H1 (cell line): ENCODE results near the gene DLK1. TPM values are rescaled to one million over a fixed set of nuclear protein-coding genes. Genes with fewer than 3 reads are reported as not detected.

ENCODE experiments used
- CTCF ChIA-PET: fragments of 300-600 bp; sonication (Branson Sonifier 250); formaldehyde crosslinking; loops from one replicate; lab custom pipeline; 2021; ENCODE audit not compliant: partially characterized antibody; lab: Charles Lee
- POLR2A ChIA-PET: fragments of 300-600 bp; sonication (Branson Sonifier 250); formaldehyde crosslinking; loops from one replicate; lab custom pipeline; 2021; ENCODE audit warnings: inconsistent platforms; ENCODE audit not compliant: partially characterized antibody; lab: Charles Lee
- DNase-seq, 2 experiments: peaks; one replicate each; pipeline versions ENCODE4 v3.0.0 to v3.0.0-alpha.2; 2010 to 2022; ENCODE audit warnings: low spot score in 2 of 2, low read depth in 1 of 2, mixed read lengths in 1 of 2
- FAIRE-seq: peaks from 2 replicates; lab custom pipeline; 2011; peaks lifted over from hg19 to GRCh38; lab: Jason Lieb, UNC
- H2AFZ ChIP-seq: 2 replicates; pipeline ENCODE4 v1.8.1; 2012; ENCODE audit warnings: low read length, inconsistent platforms
- H2AK5ac ChIP-seq: 2 replicates; pipeline ENCODE4 v1.6.1; 2013; ENCODE audit warnings: low read depth, low read length
- H2BK120ac ChIP-seq: replicated peaks from 2 replicates; pipeline ENCODE3; 2013; ENCODE audit warnings: low read depth, low read length, inconsistent platforms
- H2BK12ac ChIP-seq: 2 replicates; pipeline ENCODE4 v1.6.1; 2013; ENCODE audit warnings: low read depth, low read length
- H2BK15ac ChIP-seq: 2 replicates; pipeline ENCODE4 v1.6.1; 2013; ENCODE audit warnings: low read length
- H2BK20ac ChIP-seq: 2 replicates; pipeline ENCODE4 v1.6.1; 2013; ENCODE audit warnings: low read length
- H2BK5ac ChIP-seq: 2 replicates; pipeline ENCODE4 v1.6.1; 2013; ENCODE audit warnings: low read depth, low read length
- H3K14ac ChIP-seq: 2 replicates; pipeline ENCODE4 v1.6.1; 2013; ENCODE audit warnings: inconsistent platforms; ENCODE audit not compliant: insufficient read length
- H3K18ac ChIP-seq: 2 replicates; pipeline ENCODE4 v1.6.1; 2013; ENCODE audit warnings: low read length; ENCODE audit errors: extremely low read depth
- H3K23ac ChIP-seq: 2 replicates; pipeline ENCODE4 v1.6.1; 2013; ENCODE audit warnings: inconsistent platforms; ENCODE audit not compliant: insufficient read length
- H3K23me2 ChIP-seq: 2 replicates; pipeline ENCODE4 v1.6.1; 2013; ENCODE audit warnings: low read depth, low read length
- H3K27ac ChIP-seq: 2 replicates; pipeline ENCODE4 v1.6.1; 2011; ENCODE audit warnings: low read depth, low read length, inconsistent platforms
- H3K27me3 ChIP-seq, 4 experiments: replicated peaks in 1 of 4; 1 replicate in 1 of 4; 2 replicates in 3 of 4; pipeline versions ENCODE4 v1.6.1 to v1.8.1; 2011 to 2013; ENCODE audit warnings: low read length in 3 of 4, mild to moderate bottlenecking in 3 of 4, inconsistent platforms in 2 of 4, mixed read lengths in 2 of 4, moderate library complexity in 1 of 4; ENCODE audit not compliant: control insufficient read depth in 3 of 4, insufficient read depth in 3 of 4; ENCODE audit errors: extremely low read depth in 1 of 4
- H3K36me3 ChIP-seq, 4 experiments: 2 replicates each; pipeline versions ENCODE4 v1.6.1 to v1.8.1; 2011 to 2013; ENCODE audit warnings: mild to moderate bottlenecking in 4 of 4, low read length in 3 of 4, moderate library complexity in 2 of 4, control low read depth in 1 of 4, inconsistent platforms in 1 of 4; ENCODE audit not compliant: insufficient read depth in 4 of 4, control insufficient read depth in 2 of 4
- H3K4ac ChIP-seq: replicated peaks from 2 replicates; pipeline ENCODE3; 2013; ENCODE audit warnings: low read length, low read depth, mixed read lengths, inconsistent platforms; ENCODE audit not compliant: insufficient read length
- H3K4me1 ChIP-seq, 4 experiments: replicated peaks in 1 of 4; 1 replicate in 1 of 4; 2 replicates in 3 of 4; pipeline versions ENCODE4 v1.6.1 to v1.8.1; 2011 to 2013; ENCODE audit warnings: low read length in 3 of 4, inconsistent platforms in 2 of 4, mixed read lengths in 1 of 4; ENCODE audit not compliant: insufficient read depth in 4 of 4, control insufficient read depth in 3 of 4
- H3K4me2 ChIP-seq, 2 experiments: 2 replicates each; pipeline versions ENCODE4 v1.6.1 to v1.8.1; 2011 to 2013; ENCODE audit warnings: low read depth in 2 of 2, low read length in 2 of 2, control low read depth in 1 of 2, inconsistent platforms in 1 of 2, mild to moderate bottlenecking in 1 of 2; ENCODE audit not compliant: insufficient read depth in 1 of 2
- H3K4me3 ChIP-seq, 4 experiments: fragments of 200-600, 300-600 bp in 1 of 4; sonication (generic), shearing (Covaris generic), sonication (Bioruptor Twin) in 1 of 4; 2 replicates each; pipeline versions ENCODE4 v1.5.1 to v1.8.1; 2011 to 2016; ENCODE audit warnings: low read length in 4 of 4, low read depth in 3 of 4, control low read depth in 2 of 4, inconsistent platforms in 2 of 4, mild to moderate bottlenecking in 2 of 4, mixed read lengths in 1 of 4, moderate library complexity in 1 of 4; ENCODE audit not compliant: insufficient read depth in 2 of 4; ENCODE audit errors: extremely low read depth in 1 of 4
- H3K56ac ChIP-seq: replicated peaks from 2 replicates; pipeline ENCODE3; 2013; ENCODE audit warnings: low read depth, mild to moderate bottlenecking, mixed read lengths, low read length, inconsistent platforms; ENCODE audit not compliant: insufficient read length
- H3K79me1 ChIP-seq: 2 replicates; pipeline ENCODE4 v1.6.1; 2013; ENCODE audit warnings: low read depth, low read length, control low read depth
- H3K79me2 ChIP-seq, 2 experiments: 2 replicates each; pipeline versions ENCODE4 v1.6.1 to v1.8.1; 2012 to 2013; ENCODE audit warnings: low read length in 2 of 2, mild to moderate bottlenecking in 2 of 2, inconsistent platforms in 1 of 2; ENCODE audit not compliant: insufficient read depth in 2 of 2, control insufficient read depth in 1 of 2
- H3K9ac ChIP-seq, 4 experiments: replicated peaks in 1 of 4; 1 replicate in 1 of 4; 2 replicates in 3 of 4; pipeline versions ENCODE4 v1.6.1 to v1.8.1; 2011 to 2013; ENCODE audit warnings: low read depth in 3 of 4, low read length in 3 of 4, control low read depth in 2 of 4, mild to moderate bottlenecking in 2 of 4, moderate library complexity in 2 of 4, inconsistent platforms in 1 of 4; ENCODE audit errors: extremely low read depth in 1 of 4
- H3K9me3 ChIP-seq, 2 experiments: 2 replicates each; pipeline versions ENCODE4 v1.6.1 to v1.8.1; 2012 to 2013; ENCODE audit warnings: mild to moderate bottlenecking in 2 of 2, moderate library complexity in 2 of 2, control low read depth in 1 of 2, inconsistent platforms in 1 of 2, low read depth in 1 of 2, low read length in 1 of 2, mixed read lengths in 1 of 2; ENCODE audit not compliant: insufficient read depth in 2 of 2
- H4K20me1 ChIP-seq, 2 experiments: replicated peaks in 1 of 2; 2 replicates each; pipeline versions ENCODE3 to v1.8.1; 2011 to 2013; ENCODE audit warnings: inconsistent platforms in 2 of 2, low read length in 2 of 2, mild to moderate bottlenecking in 1 of 2; ENCODE audit not compliant: insufficient read depth in 2 of 2, control insufficient read depth in 1 of 2
- H4K5ac ChIP-seq: 2 replicates; pipeline ENCODE4 v1.6.1; 2013; ENCODE audit warnings: low read length, low read depth, mixed read lengths, inconsistent platforms; ENCODE audit not compliant: insufficient read length
- H4K8ac ChIP-seq: 2 replicates; pipeline ENCODE4 v1.8.0; 2013; ENCODE audit warnings: mild to moderate bottlenecking, moderate library complexity, low read length, inconsistent platforms; ENCODE audit not compliant: insufficient read depth; ENCODE audit errors: extremely low read depth
- H4K91ac ChIP-seq: replicated peaks from 2 replicates; pipeline ENCODE3; 2013; ENCODE audit warnings: low read length, mixed read lengths, inconsistent platforms; ENCODE audit not compliant: insufficient read length
- CTBP2 ChIP-seq: IDR thresholded peaks from 2 replicates; pipeline ENCODE4 v1.7.0; 2011; ENCODE audit warnings: borderline replicate concordance, mild to moderate bottlenecking, moderate library complexity, mixed read lengths, low read length; ENCODE audit not compliant: insufficient read depth, insufficient read length
- GABPA ChIP-seq: IDR thresholded peaks from 2 replicates; pipeline ENCODE4 v1.6.1; 2011; ENCODE audit warnings: mild to moderate bottlenecking, low read length, moderate library complexity, borderline replicate concordance; ENCODE audit not compliant: insufficient read depth
- WGBS, 2 experiments: shearing (Covaris generic) in 1 of 2; methylation state at CpG; one replicate each; pipeline versions ENCODE4 v1.1.6 to v1.1.7; 2013 to 2015; ENCODE audit warnings: low lambda C conversion rate in 2 of 2, mixed read lengths in 2 of 2, inconsistent platforms in 1 of 2, low coverage in 1 of 2, missing lambda C conversion rate in 1 of 2; ENCODE audit not compliant: insufficient replicate concordance in 2 of 2, insufficient coverage in 1 of 2, insufficient read length in 1 of 2; ENCODE audit errors: extremely low coverage in 1 of 2, missing lambda C conversion rate in 1 of 2; 5-methylcytosine and 5-hydroxymethylcytosine counted together
- polyA plus RNA-seq, 7 experiments: library from polyadenylated mRNA; depleted of rRNA in 3 of 7; stranded (reverse) in 5 of 7; unstranded in 2 of 7; fragments of >200 nt in 5 of 7; fragments of 200-250 nt in 2 of 7; gene quantifications; 1 replicate in 5 of 7; 2 replicates in 1 of 7; 4 replicates in 1 of 7; pipeline versions ENCODE4 v1.2.1 to v1.2.3, GENCODE V29; 2011 to 2013; ENCODE audit warnings: missing spikeins in 2 of 7, mixed read lengths in 2 of 7
- total RNA-seq: library from RNA; stranded (reverse); fragmentation: NEBNext Ultra II Directional; extraction: Animal tissue kit (Norgen Biotek cat#: 25700); gene quantifications from 2 replicates; pipeline ENCODE4 v1.2.1, GENCODE V29; 2021

DLK1 gene
- total and polyA plus RNA-seq, 2 of the 8 experiments (the other 6 are each of a cell fraction or from before 2014, with no cell fraction given) = 1.3 to 2.4 TPM

DNA sequence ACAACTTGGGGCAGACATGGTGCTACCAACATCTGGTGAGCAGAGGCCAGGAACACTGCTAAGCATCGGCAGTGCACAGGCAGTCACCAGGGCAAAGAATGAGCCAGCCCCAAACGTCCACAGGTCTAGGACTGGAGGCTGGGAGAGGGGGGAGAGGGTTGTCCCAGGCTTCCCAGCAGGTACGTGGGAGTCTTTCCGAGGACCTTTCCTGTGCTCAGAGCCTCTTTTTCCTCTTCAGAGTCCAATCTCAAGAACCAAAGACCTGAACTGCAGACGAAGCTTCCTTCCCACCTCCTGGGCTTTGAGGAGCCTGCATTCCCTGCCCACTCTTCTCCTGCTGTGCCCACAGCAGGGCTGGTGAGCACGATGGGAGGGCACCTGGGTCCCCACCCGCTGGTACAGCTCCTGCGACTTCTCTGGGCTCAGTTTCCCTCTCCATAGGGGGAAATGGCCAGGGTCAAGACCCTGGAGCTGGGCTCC lies 48.7 kb downstream of the DLK1 start:
- 87% methylated on average over 7 of the region's 8 CpGs; no CpG with 5 or more reads in 1 of the 2 experiments for WGBS, 2 experiments
- Histone ChIP-seq H2BK120ac (no peak overlapping the region), H3K36me3 (no peaks in the 10 kb centered on the region), H4K20me1 (no peaks in the 10 kb centered on the region), H4K8ac (no peak overlapping the region), H3K4ac (no peak overlapping the region), H2BK5ac (no peak overlapping the region), H3K79me1 (no peaks in the 10 kb centered on the region), H3K4me3 (no peak overlapping the region), H4K91ac (no peak overlapping the region), H3K9ac (no peak overlapping the region), H3K27me3 (no peaks in the 10 kb centered on the region; a peak in 1 of 7 replicates), H3K23ac (no peak overlapping the region), H3K27ac (no peak overlapping the region), H2AFZ (no peak overlapping the region), H3K56ac (no peak overlapping the region), H2BK12ac (no peak overlapping the region), H3K23me2 (no peaks in the 10 kb centered on the region), H2BK15ac (no peak overlapping the region), H3K14ac (no peak overlapping the region), H4K5ac (no peak overlapping the region), H3K9me3 (peaks cover 6 to 7% of the 10 kb centered on the region in 2 experiments; a peak in 2 of 4 replicates), H2AK5ac (no peak overlapping the region; the same call in 1 of the 2 replicates), H3K79me2 (no peaks in the 10 kb centered on the region), H3K4me1 (no peaks in the 10 kb centered on the region)
- FAIRE-seq (no peak), DNase-seq (no peak)
- POLR2A ChIA-PET = no interaction called here
- CTCF ChIA-PET = no interaction called here
- TF ChIP-seq GABPA = no peak
- no peak for TF ChIP-seq CTBP2
- TF ChIP-seq, all 59 proteins: peak for 0
- H3K4me2 ChIP-seq = no peak overlapping the region
- H2BK20ac ChIP-seq = no peak overlapping the region
- H3K18ac ChIP-seq = no peak overlapping the region; the same call in 1 of the 2 replicates
